ENCODE data around the gene SLC12A9.

DNA sequence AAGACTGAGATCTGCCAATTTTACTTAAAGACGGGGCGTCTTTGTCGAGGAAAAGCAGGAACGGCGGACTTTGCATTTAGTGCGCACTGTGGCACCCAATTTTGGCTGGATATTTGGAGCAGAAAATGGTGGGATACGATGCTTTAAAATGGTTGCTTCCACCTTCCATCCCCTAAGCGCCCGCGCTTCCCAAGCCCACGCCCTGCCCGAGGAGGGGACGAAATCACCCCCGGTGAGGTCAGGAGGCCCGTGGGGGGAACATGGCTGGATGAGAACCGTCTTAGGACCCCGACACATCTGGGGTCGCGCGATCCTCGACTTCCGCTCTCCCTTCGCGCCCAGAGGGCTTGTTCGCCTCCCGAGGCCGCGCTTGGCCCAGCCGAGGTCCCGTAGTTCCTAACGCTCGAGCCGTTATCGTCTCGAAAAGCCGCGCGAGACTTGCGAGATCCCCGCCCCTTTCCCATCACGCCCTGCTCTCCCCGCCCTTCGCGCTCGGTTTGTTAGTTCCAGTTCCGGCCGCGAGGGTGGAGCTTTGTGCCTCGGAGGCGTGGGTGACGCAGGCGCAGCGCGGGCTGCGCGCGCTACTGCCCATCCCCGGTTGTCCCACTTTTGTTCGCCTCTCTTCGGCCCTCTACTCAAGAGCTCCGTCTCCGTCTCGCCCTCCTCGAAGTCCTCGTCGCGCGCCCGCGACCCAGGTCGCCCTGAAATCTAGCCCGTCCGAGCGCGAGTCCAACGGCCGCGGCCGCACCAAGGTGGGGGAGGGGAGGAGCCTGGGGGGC, 22.3 kb downstream of the SLC12A9 start, which contains the start of gene SRRT:
- no peak for TF ChIP-seq CTCF (IDR thresholded peaks at IDR 0.05; ENCODE audit: insufficient read depth, low read length, poor library complexity, severe bottlenecking)
- no peak for TF ChIP-seq EZH2phosphoT487 (conservative IDR thresholded peaks at IDR 0.05; ENCODE audit: low read length)
